Type B pancreatic cell (in vitro differentiated cells): ENCODE results near the gene TBL1X. TPM values are rescaled to one million over a fixed set of nuclear protein-coding genes. Genes with fewer than 3 reads are reported as not detected.
A peak's percentile ranks its signal among the peaks of the same experiment; 100 is the strongest.
"Not testable (repeated sequence)": the region's sequence is repeated elsewhere in the genome, so short reads cannot be mapped to it uniquely, and the experiment has no call there.

ENCODE experiments used
- DNase-seq: peaks from one replicate; pipeline ENCODE4 v3.0.0; 2021; ENCODE audit warnings: mixed read lengths; ENCODE audit not compliant: unreplicated experiment; ENCODE audit errors: extremely low spot score
- H3K27ac Mint-ChIP-seq: 2 replicates; pipeline ENCODE4 v1.8.0; 2021; ENCODE audit warnings: mild to moderate bottlenecking, mixed read lengths
- H3K27me3 Mint-ChIP-seq: 2 replicates; pipeline ENCODE4 v1.8.0; 2021; ENCODE audit warnings: mixed read lengths
- H3K36me3 Mint-ChIP-seq: 2 replicates; pipeline ENCODE4 v1.8.0; 2021; ENCODE audit warnings: mixed read lengths
- H3K4me1 Mint-ChIP-seq: one replicate; pipeline ENCODE4 v1.8.0; 2021; ENCODE audit warnings: mixed read lengths; ENCODE audit not compliant: unreplicated experiment
- H3K4me3 Mint-ChIP-seq: 2 replicates; pipeline ENCODE4 v1.8.0; 2021; ENCODE audit warnings: mild to moderate bottlenecking, mixed read lengths
- H3K9me3 Mint-ChIP-seq: 2 replicates; pipeline ENCODE4 v1.8.0; 2021; ENCODE audit warnings: mixed read lengths
- total RNA-seq: library from RNA; stranded (reverse); gene quantifications from 2 replicates; pipeline ENCODE4 v1.2.1, GENCODE V29; 2021; ENCODE audit warnings: low replicate concordance
- TF ChIP-seq, protein P1 (sequence below): fragments of 200-600 bp; sonication (generic); conservative IDR thresholded peaks from 2 replicates; pipeline ENCODE4 v1.5.0; 2021; ENCODE audit warnings: antibody characterized with exemption, mild to moderate bottlenecking

TBL1X gene
- total RNA-seq, 1 donor from 2014 or later, result 41.3 TPM

DNA sequence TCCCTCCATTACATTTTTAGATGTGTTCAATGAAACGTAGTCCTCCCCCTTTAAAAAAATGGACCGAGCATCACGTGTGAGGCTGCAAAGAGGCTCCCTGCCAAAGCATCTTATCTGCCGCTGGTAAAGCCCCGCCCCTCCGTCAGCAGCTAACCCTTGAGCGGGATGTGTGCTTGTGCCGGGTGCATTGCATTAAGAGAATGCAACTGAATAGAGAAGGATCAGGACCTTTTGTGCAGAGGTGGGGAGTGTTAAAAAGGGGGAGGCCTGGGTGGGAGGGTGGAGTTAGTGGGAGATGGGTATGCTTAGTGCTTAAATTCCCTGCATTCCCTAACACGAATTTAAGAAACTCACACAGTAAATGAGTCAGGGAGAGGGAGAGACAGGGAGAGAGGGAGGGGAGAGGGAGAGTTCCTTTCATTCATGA, 66.0 kb downstream of the TBL1X start:
- TF ChIP-seq, protein P1, sequence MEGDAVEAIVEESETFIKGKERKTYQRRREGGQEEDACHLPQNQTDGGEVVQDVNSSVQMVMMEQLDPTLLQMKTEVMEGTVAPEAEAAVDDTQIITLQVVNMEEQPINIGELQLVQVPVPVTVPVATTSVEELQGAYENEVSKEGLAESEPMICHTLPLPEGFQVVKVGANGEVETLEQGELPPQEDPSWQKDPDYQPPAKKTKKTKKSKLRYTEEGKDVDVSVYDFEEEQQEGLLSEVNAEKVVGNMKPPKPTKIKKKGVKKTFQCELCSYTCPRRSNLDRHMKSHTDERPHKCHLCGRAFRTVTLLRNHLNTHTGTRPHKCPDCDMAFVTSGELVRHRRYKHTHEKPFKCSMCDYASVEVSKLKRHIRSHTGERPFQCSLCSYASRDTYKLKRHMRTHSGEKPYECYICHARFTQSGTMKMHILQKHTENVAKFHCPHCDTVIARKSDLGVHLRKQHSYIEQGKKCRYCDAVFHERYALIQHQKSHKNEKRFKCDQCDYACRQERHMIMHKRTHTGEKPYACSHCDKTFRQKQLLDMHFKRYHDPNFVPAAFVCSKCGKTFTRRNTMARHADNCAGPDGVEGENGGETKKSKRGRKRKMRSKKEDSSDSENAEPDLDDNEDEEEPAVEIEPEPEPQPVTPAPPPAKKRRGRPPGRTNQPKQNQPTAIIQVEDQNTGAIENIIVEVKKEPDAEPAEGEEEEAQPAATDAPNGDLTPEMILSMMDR, result no peak
- Mint-ChIP-seq H3K27me3 (no peaks in the 10 kb centered on the region), H3K9me3 (no peaks in the 10 kb centered on the region), H3K4me1 (peaks cover 27% of the 10 kb centered on the region), H3K27ac (peak overlapping the region; percentile 60), H3K4me3 (peak overlapping the region; percentile 32), H3K36me3 (no peaks in the 10 kb centered on the region)
- no peak for DNase-seq

DNA sequence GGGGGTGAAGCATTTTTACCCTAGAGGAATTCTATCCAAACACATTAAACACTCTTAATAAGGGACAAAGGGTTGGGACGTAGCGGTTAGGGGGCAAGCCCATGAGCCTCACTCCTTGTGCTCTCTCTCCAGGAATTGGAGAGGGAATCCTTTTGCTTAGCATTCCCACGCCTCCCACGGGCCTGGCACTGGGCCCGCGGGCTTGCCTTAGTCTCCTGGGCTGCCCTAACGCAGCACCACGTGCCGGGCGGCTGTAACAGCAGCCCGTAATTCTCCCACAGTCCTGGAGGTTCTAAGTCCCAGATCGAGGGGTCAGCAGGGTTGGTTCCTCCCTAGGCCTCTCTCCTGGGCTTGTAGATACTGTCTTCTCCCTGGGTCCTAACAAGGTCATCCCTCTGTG, 67.5 kb downstream of the TBL1X start:
- Mint-ChIP-seq H3K4me1 (peaks cover 20% of the 10 kb centered on the region), H3K9me3 (peaks cover 3% of the 10 kb centered on the region), H3K27ac (no peak overlapping the region), H3K36me3 (peaks cover 3% of the 10 kb centered on the region), H3K4me3 (no peak overlapping the region), H3K27me3 (no peaks in the 10 kb centered on the region)
- TF ChIP-seq, protein P1, result no peak
- no peak for DNase-seq

DNA sequence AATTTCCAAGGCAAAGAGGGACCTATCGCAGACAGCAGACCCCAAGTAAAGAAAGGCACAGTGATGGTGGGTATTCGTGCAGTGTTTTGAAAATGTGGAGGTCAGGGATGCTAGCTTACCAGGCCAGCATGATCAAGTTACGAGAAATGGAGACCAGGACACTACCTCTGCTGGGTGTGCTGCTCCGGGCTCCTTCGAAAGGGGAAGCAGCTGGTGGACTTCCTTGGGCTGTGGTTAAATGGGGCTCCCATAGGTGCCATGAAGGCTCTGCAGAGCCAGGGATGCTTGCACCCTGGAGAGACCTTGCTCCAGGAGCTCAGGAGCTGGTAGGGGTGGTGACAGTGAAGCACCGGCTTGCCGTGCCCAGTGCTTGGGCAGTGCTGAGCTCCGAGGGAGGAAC, 68.8 kb downstream of the TBL1X start:
- TF ChIP-seq, protein P1, result no peak
- H3K27ac Mint-ChIP-seq, result no peak overlapping the region
- peaks cover 6% of the 10 kb centered on the region for H3K9me3 Mint-ChIP-seq
- H3K36me3 Mint-ChIP-seq, result peaks cover 9% of the 10 kb centered on the region
- no peak for DNase-seq
- H3K4me1 Mint-ChIP-seq, result peaks cover 20% of the 10 kb centered on the region
- H3K27me3 Mint-ChIP-seq, result no peaks in the 10 kb centered on the region
- H3K4me3 Mint-ChIP-seq, result no peak overlapping the region

DNA sequence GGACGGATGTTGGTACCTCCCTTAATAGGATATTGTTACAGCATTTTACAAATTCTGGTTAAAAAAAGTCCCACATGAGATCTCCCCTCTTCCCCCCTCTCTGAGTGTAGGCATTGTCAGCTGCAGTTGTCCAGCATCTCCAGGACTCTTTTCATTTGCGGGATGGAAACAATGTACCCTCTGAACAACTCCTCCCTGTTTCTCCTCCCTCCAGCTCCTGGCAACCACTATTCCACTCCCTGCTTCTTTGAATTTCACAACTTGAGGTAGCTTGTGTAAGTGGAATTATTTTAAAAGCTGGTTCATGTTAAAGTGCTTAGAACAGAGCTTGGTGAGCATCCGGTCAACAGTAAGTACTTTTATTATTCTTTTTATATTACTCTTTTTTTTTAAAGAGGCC, 69.8 kb downstream of the TBL1X start:
- peaks cover 9% of the 10 kb centered on the region for H3K36me3 Mint-ChIP-seq
- no peak for DNase-seq
- H3K4me1 Mint-ChIP-seq, result peaks cover 20% of the 10 kb centered on the region
- peak overlapping the region; percentile 10 for H3K27ac Mint-ChIP-seq
- no peak overlapping the region for H3K4me3 Mint-ChIP-seq
- peaks cover 6% of the 10 kb centered on the region for H3K9me3 Mint-ChIP-seq
- H3K27me3 Mint-ChIP-seq, result no peaks in the 10 kb centered on the region
- TF ChIP-seq, protein P1, result no peak

DNA sequence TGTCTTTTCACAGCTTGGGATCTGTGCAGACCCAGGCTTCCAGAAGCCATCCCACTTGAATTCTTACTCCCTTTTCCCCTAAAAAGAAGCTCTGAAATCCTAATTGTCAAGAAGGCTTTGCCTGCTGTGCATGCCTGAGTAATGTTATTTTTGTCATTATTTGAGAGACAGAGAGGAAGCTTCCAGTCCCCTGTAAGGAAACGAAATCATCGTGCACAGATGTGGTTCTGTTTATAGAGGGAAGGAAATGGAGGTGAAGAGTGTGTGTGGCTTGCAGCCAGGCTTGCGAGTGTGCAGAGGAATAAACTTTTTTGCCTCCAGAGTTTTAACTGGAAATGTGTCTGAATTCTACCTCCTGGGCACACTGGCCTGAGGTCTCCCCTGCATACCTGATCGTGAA, 70.2 kb downstream of the TBL1X start:
- Mint-ChIP-seq H3K27ac (no peak overlapping the region), H3K4me1 (peaks cover 20% of the 10 kb centered on the region), H3K9me3 (peaks cover 6% of the 10 kb centered on the region), H3K27me3 (no peaks in the 10 kb centered on the region), H3K36me3 (peaks cover 9% of the 10 kb centered on the region), H3K4me3 (no peak overlapping the region)
- TF ChIP-seq, protein P1, result no peak
- DNase-seq, result no peak

DNA sequence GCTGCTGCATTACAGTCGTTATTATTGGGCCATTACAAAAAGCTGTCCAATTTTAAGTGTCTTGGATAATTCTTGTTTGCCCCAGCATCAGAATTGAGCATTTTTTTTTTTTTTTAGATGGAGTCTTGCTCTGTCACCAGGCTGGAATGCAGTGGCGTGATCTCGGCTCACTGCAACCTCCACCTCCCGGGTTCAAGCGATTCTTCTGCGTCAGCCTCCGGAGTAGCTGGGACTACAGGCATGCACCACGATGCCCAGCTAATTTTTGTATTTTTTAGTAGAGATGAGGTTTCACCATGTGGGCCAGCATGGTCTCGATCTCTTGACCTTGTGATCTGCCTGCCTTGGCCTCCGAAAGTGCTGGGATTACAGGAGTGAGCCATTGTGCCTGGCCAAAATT, 71.3 kb downstream of the TBL1X start:
- not testable (repeated sequence) for H3K27me3 Mint-ChIP-seq, H3K9me3 Mint-ChIP-seq, H3K4me3 Mint-ChIP-seq, H3K27ac Mint-ChIP-seq, DNase-seq, H3K36me3 Mint-ChIP-seq
- H3K4me1 Mint-ChIP-seq, result peaks cover 13% of the 10 kb centered on the region
